Prostate gland (tissue), 2 donors: Measurements from ENCODE around the gene RNASE1.

ENCODE experiments used
- POLR2A ChIP-seq: fragments of 450-650 bp; IDR thresholded peaks from one replicate; pipeline ENCODE4 v1.6.1; 2016; ENCODE audit warnings: antibody characterized with exemption, mild to moderate bottlenecking
- TF ChIP-seq, protein P1 (sequence below), 4 experiments: fragments of 200-600 bp in 2 of 4; fragments of 450-650 bp in 2 of 4; sonication (generic) in 2 of 4; IDR thresholded peaks; 1 replicate in 3 of 4; 2 replicates in 1 of 4; pipeline ENCODE4 v1.5.1; 2016 to 2019; ENCODE audit warnings: antibody characterized with exemption in 4 of 4, mild to moderate bottlenecking in 2 of 4, moderate library complexity in 2 of 4

GRCh38 chr14:20807304-20808161, 4.9 kb upstream of the RNASE1 start:
- TF ChIP-seq, protein P1, sequence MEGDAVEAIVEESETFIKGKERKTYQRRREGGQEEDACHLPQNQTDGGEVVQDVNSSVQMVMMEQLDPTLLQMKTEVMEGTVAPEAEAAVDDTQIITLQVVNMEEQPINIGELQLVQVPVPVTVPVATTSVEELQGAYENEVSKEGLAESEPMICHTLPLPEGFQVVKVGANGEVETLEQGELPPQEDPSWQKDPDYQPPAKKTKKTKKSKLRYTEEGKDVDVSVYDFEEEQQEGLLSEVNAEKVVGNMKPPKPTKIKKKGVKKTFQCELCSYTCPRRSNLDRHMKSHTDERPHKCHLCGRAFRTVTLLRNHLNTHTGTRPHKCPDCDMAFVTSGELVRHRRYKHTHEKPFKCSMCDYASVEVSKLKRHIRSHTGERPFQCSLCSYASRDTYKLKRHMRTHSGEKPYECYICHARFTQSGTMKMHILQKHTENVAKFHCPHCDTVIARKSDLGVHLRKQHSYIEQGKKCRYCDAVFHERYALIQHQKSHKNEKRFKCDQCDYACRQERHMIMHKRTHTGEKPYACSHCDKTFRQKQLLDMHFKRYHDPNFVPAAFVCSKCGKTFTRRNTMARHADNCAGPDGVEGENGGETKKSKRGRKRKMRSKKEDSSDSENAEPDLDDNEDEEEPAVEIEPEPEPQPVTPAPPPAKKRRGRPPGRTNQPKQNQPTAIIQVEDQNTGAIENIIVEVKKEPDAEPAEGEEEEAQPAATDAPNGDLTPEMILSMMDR (IDR thresholded peaks at IDR 0.05), result no peak
- no peak for TF ChIP-seq POLR2A
